HG03558 (cell line): ENCODE results near the gene LENEP.
"Not testable (repeated sequence)": the region's sequence is repeated elsewhere in the genome, so short reads cannot be mapped to it uniquely, and the experiment has no call there.

ENCODE experiments used
- ATAC-seq: cut with Tn5 transposase; IDR thresholded peaks from one replicate; pipeline ENCODE4 v1.9.1; 2021; ENCODE audit warnings: moderate number of reproducible peaks; ENCODE audit not compliant: unreplicated experiment; ENCODE audit errors: extremely low read depth

The LENEP gene

GRCh38 chr1:154974102-154974807, 19.1 kb upstream of the LENEP start, which contains the start of gene CKS1B:
CKS1B (plus strand) TSS chr1:154974681; CDS start chr1:154974746, 65 bp downstream.
- ATAC-seq: peak; percentile 54

DNA sequence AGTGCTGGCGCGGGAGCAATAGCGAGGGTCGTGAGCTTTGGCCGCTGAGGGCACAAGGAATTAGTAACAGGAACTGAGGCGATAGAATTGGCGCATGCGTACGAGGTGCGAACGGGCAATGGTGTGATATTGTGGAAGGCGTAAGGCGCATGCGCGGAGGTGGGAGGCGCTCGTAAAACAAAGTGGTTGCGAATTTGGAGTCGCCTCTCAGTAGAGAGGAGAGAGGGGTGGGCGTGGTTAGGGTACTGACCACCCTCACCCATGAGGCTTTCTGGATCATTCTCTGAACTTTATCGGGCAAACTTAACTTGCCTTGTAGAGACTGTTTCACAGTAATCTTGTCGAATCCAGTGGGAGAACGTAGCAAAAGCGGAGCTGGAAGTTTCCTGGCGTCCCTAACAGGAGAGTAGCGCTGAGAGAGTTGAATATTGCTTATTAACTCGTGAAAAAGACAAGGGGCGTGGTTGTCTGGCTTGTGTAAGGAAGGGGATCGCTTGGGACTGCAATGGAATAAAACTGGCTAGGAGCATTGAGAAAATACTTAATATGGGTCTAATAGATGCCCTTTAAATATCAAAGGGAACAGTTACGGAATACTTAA, 18.5 kb upstream of the LENEP start:
- ATAC-seq: peak; percentile 32

GRCh38 chr1:154975409-154976059, 17.9 kb upstream of the LENEP start:
- no peak for ATAC-seq

GRCh38 chr1:154977762-154978161, 15.6 kb upstream of the LENEP start:
- ATAC-seq: not testable (repeated sequence)

DNA sequence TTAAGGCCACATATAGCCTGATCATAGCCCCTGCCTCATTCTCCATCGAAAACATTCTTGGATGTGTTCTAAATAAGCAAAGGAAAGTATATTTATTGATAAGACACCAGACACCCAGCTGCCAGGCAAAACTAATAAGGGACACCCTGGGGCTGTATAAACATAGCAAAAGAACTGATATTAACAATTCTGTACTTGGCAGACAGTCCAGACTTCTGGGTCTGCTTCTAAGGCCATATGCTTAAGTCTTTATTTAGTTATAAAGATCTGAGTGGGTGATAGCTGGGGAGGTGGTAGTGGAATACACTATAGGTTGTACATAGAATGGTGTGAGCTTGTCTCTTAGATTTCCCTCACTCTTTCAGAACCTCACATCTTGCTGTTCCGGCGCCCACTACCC, 15.0 kb upstream of the LENEP start:
- no peak for ATAC-seq

GRCh38 chr1:154982341-154982740, 11.0 kb upstream of the LENEP start:
- ATAC-seq: no peak

GRCh38 chr1:154982897-154983648, 10.3 kb upstream of the LENEP start, which contains the start of gene FLAD1:
FLAD1 (plus strand) TSS chr1:154983344; CDS start chr1:154983695, 351 bp downstream.
- peak; percentile 100 for ATAC-seq

DNA sequence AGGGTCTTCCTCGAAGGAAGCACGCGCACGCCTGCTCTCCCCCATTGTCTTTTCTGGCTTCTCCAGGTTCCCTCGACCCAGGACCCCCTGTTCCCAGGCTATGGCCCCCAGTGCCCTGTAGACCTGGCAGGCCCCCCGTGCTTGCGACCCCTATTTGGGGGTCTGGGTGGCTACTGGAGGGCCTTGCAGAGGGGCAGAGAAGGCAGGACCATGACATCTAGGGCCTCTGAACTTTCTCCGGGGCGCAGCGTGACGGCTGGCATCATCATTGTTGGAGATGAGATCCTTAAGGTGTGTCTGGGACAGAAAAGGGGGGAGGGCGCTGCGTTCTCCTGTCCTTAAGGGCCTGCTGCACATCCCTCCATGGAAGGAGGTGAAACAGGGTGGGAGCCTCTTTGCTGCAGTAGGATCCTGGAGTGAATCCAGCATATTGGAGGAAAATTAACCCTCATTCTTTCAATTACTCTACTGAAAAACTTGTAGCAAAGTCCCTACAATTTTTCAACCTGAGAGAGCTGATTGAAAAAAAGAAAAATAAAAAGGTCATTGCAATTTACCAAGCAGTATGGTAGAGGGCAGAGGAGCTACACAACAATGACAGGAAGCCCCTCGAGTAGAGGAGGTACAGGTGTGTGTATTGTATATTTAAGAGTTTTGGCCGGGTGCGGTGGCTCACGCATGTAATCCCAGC, 9.5 kb upstream of the LENEP start:
- ATAC-seq: no peak

- not testable (repeated sequence) for ATAC-seq
Measured at GRCh38 chr1:154986736-154987135, 6.7 kb upstream of the LENEP start.

- ATAC-seq: no peak
Measured at GRCh38 chr1:154987326-154987725, 6.1 kb upstream of the LENEP start.

GRCh38 chr1:154988058-154988954, 5.1 kb upstream of the LENEP start:
- no peak for ATAC-seq

DNA sequence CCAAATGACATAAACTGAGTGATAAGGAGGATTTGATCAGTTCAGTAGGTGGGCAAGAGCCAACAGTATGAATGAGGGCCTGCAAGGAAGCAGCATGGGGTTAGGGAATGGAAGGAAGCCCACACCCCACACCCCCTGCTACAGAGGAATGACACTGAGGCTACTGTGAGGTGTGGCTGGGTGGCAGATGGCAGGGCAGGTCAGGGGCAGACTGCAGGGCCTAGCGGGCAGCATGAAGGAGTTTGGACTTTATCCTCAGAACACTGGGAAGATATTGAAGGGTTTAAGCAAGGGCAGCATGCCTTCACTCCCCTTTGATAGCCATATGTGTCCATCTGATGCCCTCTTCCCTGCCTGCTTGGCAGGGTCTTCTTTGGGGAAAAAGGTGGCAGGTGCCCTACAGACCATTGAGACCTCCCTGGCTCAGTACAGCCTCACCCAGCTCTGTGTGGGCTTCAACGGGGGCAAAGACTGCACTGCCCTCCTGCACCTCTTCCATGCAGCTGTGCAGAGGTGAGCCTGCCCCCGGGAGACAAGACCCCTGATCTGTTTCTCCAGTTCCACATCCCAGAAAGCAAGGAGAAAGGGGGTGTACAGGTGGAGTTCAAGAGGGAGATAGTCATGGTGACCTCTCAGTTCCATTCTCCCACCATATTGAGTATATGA, 4.1 kb upstream of the LENEP start:
- ATAC-seq: no peak

- ATAC-seq: no peak
Measured at GRCh38 chr1:154990276-154990675, 3.1 kb upstream of the LENEP start.

- no peak for ATAC-seq
Measured at GRCh38 chr1:154992721-154993571, 440 bp upstream of the LENEP start.

DNA sequence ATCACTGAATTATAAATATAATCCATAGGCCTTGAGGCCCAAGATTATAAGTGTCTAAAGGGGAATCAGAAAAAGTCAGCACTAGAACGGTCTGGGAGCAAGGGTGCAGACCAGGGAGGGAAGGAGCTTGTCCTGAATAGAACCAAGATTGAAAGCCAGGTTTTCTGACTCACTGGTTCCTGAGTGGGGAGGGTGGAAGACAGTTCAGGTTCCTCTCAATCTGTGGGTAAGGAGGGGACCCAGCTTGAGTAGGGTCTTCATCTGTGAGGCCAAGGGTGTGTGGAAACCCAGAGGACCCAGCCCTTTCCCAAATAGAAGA, 842 bp downstream of the LENEP start:
- ATAC-seq: no peak

- no peak for ATAC-seq
Measured at GRCh38 chr1:154994591-154994990, 1.2 kb downstream of the LENEP start.

GRCh38 chr1:154995301-154995983, 2.1 kb downstream of the LENEP start:
- not testable (repeated sequence) for ATAC-seq
